ENCODE measurements around the gene LRRC8D. TPM values are rescaled to one million over a fixed set of nuclear protein-coding genes. Genes with fewer than 3 reads are reported as not detected.

Gene LRRC8D
- total RNA-seq, 3 donors from 2014 or later (not counting 1 experiment from before 2014, with no cell fraction given): 16.2 to 26.2 (median 17.1) TPM

GRCh38 chr1:89873288-89873687 lies 52.5 kb downstream of the LRRC8D start:
- H3K27me3 Mint-ChIP-seq (ENCODE audit: low read depth in 2 of 2): no peaks in the 10 kb centered on the region
- no peak overlapping the region for H3K27ac ChIP-seq (ENCODE audit: low read length)
- H3K36me3 Mint-ChIP-seq: peaks cover 7% of the 10 kb centered on the region
- no peak overlapping the region for H3K4me3 Mint-ChIP-seq
- H3K9me3 ChIP-seq (ENCODE audit: control insufficient read depth, insufficient read depth, low read length): no peaks in the 10 kb centered on the region
- no peak for TF ChIP-seq CTCF (IDR thresholded peaks at IDR 0.05)
- intact Hi-C loops (cut with micrococcal nuclease): no loop called here
- H3K4me1 ChIP-seq (ENCODE audit: control insufficient read depth, insufficient read depth, low read length): no peaks in the 10 kb centered on the region
- no peak overlapping the region for H3K27ac Mint-ChIP-seq
- no peak for DNase-seq
- peaks cover 6% of the 10 kb centered on the region for H3K36me3 ChIP-seq (ENCODE audit: control insufficient read depth, insufficient read depth, low read length)
- H3K4me3 ChIP-seq (ENCODE audit: low read length): no peak overlapping the region
- no peak for ATAC-seq
- no peaks in the 10 kb centered on the region for H3K9me3 Mint-ChIP-seq
- peaks cover 33 to 34% of the 10 kb centered on the region in 2 donors for H3K4me1 Mint-ChIP-seq
- no peaks in the 10 kb centered on the region for H3K27me3 ChIP-seq (ENCODE audit: control insufficient read depth, insufficient read depth, low read length)

DNA sequence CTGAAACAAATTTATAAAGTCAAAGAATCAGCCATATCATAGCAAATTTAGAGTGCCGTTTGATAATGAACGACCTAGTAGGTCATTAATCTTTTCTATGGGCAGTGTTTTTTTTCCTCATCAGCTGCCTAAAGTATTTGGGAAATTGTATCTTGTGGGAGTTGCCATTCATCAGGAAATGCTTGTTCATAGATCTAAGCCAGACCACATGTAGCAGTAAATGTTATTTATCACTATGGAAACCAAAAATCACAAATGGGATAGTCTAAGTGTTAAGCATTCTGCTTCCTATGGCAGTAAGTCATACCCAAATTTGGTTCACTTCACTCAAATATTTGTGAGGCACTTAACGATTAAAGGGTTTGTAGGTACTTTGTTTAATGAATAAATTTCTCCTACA lies 52.9 kb downstream of the LRRC8D start:
- no peaks in the 10 kb centered on the region for H3K9me3 Mint-ChIP-seq
- H3K27me3 ChIP-seq (ENCODE audit: control insufficient read depth, insufficient read depth, low read length): no peaks in the 10 kb centered on the region
- ATAC-seq (no peak), DNase-seq (peak in 1 of 2 donors; percentile 52)
- H3K36me3 ChIP-seq (ENCODE audit: control insufficient read depth, insufficient read depth, low read length): peaks cover 6% of the 10 kb centered on the region
- H3K4me3 Mint-ChIP-seq: no peak overlapping the region
- no peak for TF ChIP-seq CTCF (IDR thresholded peaks at IDR 0.05)
- intact Hi-C loops (cut with micrococcal nuclease): no loop called here
- peaks cover 36 to 39% of the 10 kb centered on the region in 2 donors for H3K4me1 Mint-ChIP-seq
- H3K4me3 ChIP-seq (ENCODE audit: low read length): no peak overlapping the region
- 79% methylated on average over 2 of the region's 3 CpGs for whole genome bisulfite sequencing (ENCODE audit: insufficient coverage)
- H3K4me1 ChIP-seq (ENCODE audit: control insufficient read depth, insufficient read depth, low read length): no peaks in the 10 kb centered on the region
- H3K27ac ChIP-seq (ENCODE audit: low read length): no peak overlapping the region
- no peak overlapping the region for H3K27ac Mint-ChIP-seq
- no peaks in the 10 kb centered on the region for H3K9me3 ChIP-seq (ENCODE audit: control insufficient read depth, insufficient read depth, low read length)
- no peaks in the 10 kb centered on the region for H3K27me3 Mint-ChIP-seq (ENCODE audit: low read depth in 2 of 2)
- H3K36me3 Mint-ChIP-seq: peaks cover 7% of the 10 kb centered on the region

- WGBS (ENCODE audit: insufficient coverage): 83% methylated on average over 2 of the region's 3 CpGs
- no peak for ATAC-seq
- H3K4me1 Mint-ChIP-seq: peaks cover 34 to 40% of the 10 kb centered on the region in 2 donors
- Histone ChIP-seq H3K4me3 (ENCODE audit: low read length) (no peak overlapping the region), H3K9me3 (ENCODE audit: control insufficient read depth, insufficient read depth, low read length) (peaks cover under 1% of the 10 kb centered on the region), H3K27ac (ENCODE audit: low read length) (no peak overlapping the region), H3K4me1 (ENCODE audit: control insufficient read depth, insufficient read depth, low read length) (no peaks in the 10 kb centered on the region), H3K27me3 (ENCODE audit: control insufficient read depth, insufficient read depth, low read length) (no peaks in the 10 kb centered on the region), H3K36me3 (ENCODE audit: control insufficient read depth, insufficient read depth, low read length) (peaks cover 2% of the 10 kb centered on the region)
- no peak for TF ChIP-seq CTCF (IDR thresholded peaks at IDR 0.05)
- H3K36me3 Mint-ChIP-seq: no peaks in the 10 kb centered on the region
- H3K9me3 Mint-ChIP-seq: peaks cover 2 to 5% of the 10 kb centered on the region in 2 donors
- H3K4me3 Mint-ChIP-seq: no peak overlapping the region
- intact Hi-C loops (cut with micrococcal nuclease): no loop called here
- no peaks in the 10 kb centered on the region for H3K27me3 Mint-ChIP-seq (ENCODE audit: low read depth in 2 of 2)
- peak overlapping the region in 1 of 2 donors; percentile 10 for H3K27ac Mint-ChIP-seq
- DNase-seq: no peak
These were observed 55.6 kb downstream of the LRRC8D start for GRCh38 chr1:89876463-89876862.

DNA sequence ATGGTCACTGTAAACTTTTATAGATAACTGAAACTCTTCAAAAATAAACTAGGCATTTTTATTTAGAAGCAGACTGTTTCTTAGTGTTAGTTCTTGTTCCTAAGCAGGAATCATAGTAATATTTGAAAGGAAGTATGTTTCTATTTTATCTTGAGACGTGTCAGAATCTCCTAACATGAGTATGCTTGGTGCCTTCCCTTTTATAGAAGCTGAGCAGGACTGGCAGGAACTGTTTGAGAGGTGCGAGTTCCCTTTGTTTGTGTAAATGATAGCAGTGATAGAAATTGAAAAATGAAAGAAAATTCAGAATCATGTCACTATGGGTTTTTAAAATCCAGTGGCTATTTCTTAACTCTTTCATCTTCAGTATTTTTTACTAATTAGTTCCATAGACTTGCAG lies 56.9 kb downstream of the LRRC8D start:
- Histone ChIP-seq H3K9me3 (ENCODE audit: control insufficient read depth, insufficient read depth, low read length) (peaks cover 4% of the 10 kb centered on the region), H3K36me3 (ENCODE audit: control insufficient read depth, insufficient read depth, low read length) (peaks cover 2% of the 10 kb centered on the region), H3K4me1 (ENCODE audit: control insufficient read depth, insufficient read depth, low read length) (no peaks in the 10 kb centered on the region), H3K4me3 (ENCODE audit: low read length) (no peak overlapping the region), H3K27me3 (ENCODE audit: control insufficient read depth, insufficient read depth, low read length) (no peaks in the 10 kb centered on the region), H3K27ac (ENCODE audit: low read length) (no peak overlapping the region)
- peaks cover 2 to 6% of the 10 kb centered on the region in 2 donors for H3K9me3 Mint-ChIP-seq
- H3K27ac Mint-ChIP-seq: peak overlapping the region; percentile 52 to 57
- no peak overlapping the region for H3K4me3 Mint-ChIP-seq
- H3K27me3 Mint-ChIP-seq (ENCODE audit: low read depth in 2 of 2): no peaks in the 10 kb centered on the region
- ATAC-seq: peak in 1 of 3 donors; percentile 63
- peaks cover 35 to 38% of the 10 kb centered on the region in 2 donors for H3K4me1 Mint-ChIP-seq
- TF ChIP-seq CTCF (IDR thresholded peaks at IDR 0.05): no peak
- peaks cover 7% of the 10 kb centered on the region for H3K36me3 Mint-ChIP-seq
- intact Hi-C loops (cut with micrococcal nuclease): no loop called here
- no peak for DNase-seq
- 33% methylated on average over 2 of the region's 2 CpGs for WGBS (ENCODE audit: insufficient coverage)

All from natural killer cell (primary cell).